H1 (cell line): Measurements from ENCODE around the gene MTTP. TPM values are rescaled to one million over a fixed set of nuclear protein-coding genes. Genes with fewer than 3 reads are reported as not detected.

Experiments
- CTCF ChIA-PET: fragments of 300-600 bp; sonication (Branson Sonifier 250); formaldehyde crosslinking; loops from one replicate; lab custom pipeline; 2021; ENCODE audit not compliant: partially characterized antibody; lab: Charles Lee
- POLR2A ChIA-PET: fragments of 300-600 bp; sonication (Branson Sonifier 250); formaldehyde crosslinking; loops from one replicate; lab custom pipeline; 2021; ENCODE audit warnings: inconsistent platforms; ENCODE audit not compliant: partially characterized antibody; lab: Charles Lee
- DNase-seq, 2 experiments: peaks; one replicate each; pipeline versions ENCODE4 v3.0.0 to v3.0.0-alpha.2; 2010 to 2022; ENCODE audit warnings: low spot score in 2 of 2, low read depth in 1 of 2, mixed read lengths in 1 of 2
- FAIRE-seq: peaks from 2 replicates; lab custom pipeline; 2011; peaks lifted over from hg19 to GRCh38; lab: Jason Lieb, UNC
- H2AFZ ChIP-seq: 2 replicates; pipeline ENCODE4 v1.8.1; 2012; ENCODE audit warnings: low read length, inconsistent platforms
- H2AK5ac ChIP-seq: 2 replicates; pipeline ENCODE4 v1.6.1; 2013; ENCODE audit warnings: low read depth, low read length
- H2BK120ac ChIP-seq: replicated peaks from 2 replicates; pipeline ENCODE3; 2013; ENCODE audit warnings: low read depth, low read length, inconsistent platforms
- H2BK12ac ChIP-seq: 2 replicates; pipeline ENCODE4 v1.6.1; 2013; ENCODE audit warnings: low read depth, low read length
- H2BK15ac ChIP-seq: 2 replicates; pipeline ENCODE4 v1.6.1; 2013; ENCODE audit warnings: low read length
- H2BK20ac ChIP-seq: 2 replicates; pipeline ENCODE4 v1.6.1; 2013; ENCODE audit warnings: low read length
- H2BK5ac ChIP-seq: 2 replicates; pipeline ENCODE4 v1.6.1; 2013; ENCODE audit warnings: low read depth, low read length
- H3K14ac ChIP-seq: 2 replicates; pipeline ENCODE4 v1.6.1; 2013; ENCODE audit warnings: inconsistent platforms; ENCODE audit not compliant: insufficient read length
- H3K18ac ChIP-seq: 2 replicates; pipeline ENCODE4 v1.6.1; 2013; ENCODE audit warnings: low read length; ENCODE audit errors: extremely low read depth
- H3K23ac ChIP-seq: 2 replicates; pipeline ENCODE4 v1.6.1; 2013; ENCODE audit warnings: inconsistent platforms; ENCODE audit not compliant: insufficient read length
- H3K23me2 ChIP-seq: 2 replicates; pipeline ENCODE4 v1.6.1; 2013; ENCODE audit warnings: low read depth, low read length
- H3K27ac ChIP-seq: 2 replicates; pipeline ENCODE4 v1.6.1; 2011; ENCODE audit warnings: low read depth, low read length, inconsistent platforms
- H3K27me3 ChIP-seq, 4 experiments: replicated peaks in 1 of 4; 1 replicate in 1 of 4; 2 replicates in 3 of 4; pipeline versions ENCODE4 v1.6.1 to v1.8.1; 2011 to 2013; ENCODE audit warnings: low read length in 3 of 4, mild to moderate bottlenecking in 3 of 4, inconsistent platforms in 2 of 4, mixed read lengths in 2 of 4, moderate library complexity in 1 of 4; ENCODE audit not compliant: control insufficient read depth in 3 of 4, insufficient read depth in 3 of 4; ENCODE audit errors: extremely low read depth in 1 of 4
- H3K36me3 ChIP-seq, 4 experiments: 2 replicates each; pipeline versions ENCODE4 v1.6.1 to v1.8.1; 2011 to 2013; ENCODE audit warnings: mild to moderate bottlenecking in 4 of 4, low read length in 3 of 4, moderate library complexity in 2 of 4, control low read depth in 1 of 4, inconsistent platforms in 1 of 4; ENCODE audit not compliant: insufficient read depth in 4 of 4, control insufficient read depth in 2 of 4
- H3K4ac ChIP-seq: replicated peaks from 2 replicates; pipeline ENCODE3; 2013; ENCODE audit warnings: low read length, low read depth, mixed read lengths, inconsistent platforms; ENCODE audit not compliant: insufficient read length
- H3K4me1 ChIP-seq, 4 experiments: replicated peaks in 1 of 4; 1 replicate in 1 of 4; 2 replicates in 3 of 4; pipeline versions ENCODE4 v1.6.1 to v1.8.1; 2011 to 2013; ENCODE audit warnings: low read length in 3 of 4, inconsistent platforms in 2 of 4, mixed read lengths in 1 of 4; ENCODE audit not compliant: insufficient read depth in 4 of 4, control insufficient read depth in 3 of 4
- H3K4me2 ChIP-seq, 2 experiments: 2 replicates each; pipeline versions ENCODE4 v1.6.1 to v1.8.1; 2011 to 2013; ENCODE audit warnings: low read depth in 2 of 2, low read length in 2 of 2, control low read depth in 1 of 2, inconsistent platforms in 1 of 2, mild to moderate bottlenecking in 1 of 2; ENCODE audit not compliant: insufficient read depth in 1 of 2
- H3K4me3 ChIP-seq, 4 experiments: fragments of 200-600, 300-600 bp in 1 of 4; sonication (generic), shearing (Covaris generic), sonication (Bioruptor Twin) in 1 of 4; 2 replicates each; pipeline versions ENCODE4 v1.5.1 to v1.8.1; 2011 to 2016; ENCODE audit warnings: low read length in 4 of 4, low read depth in 3 of 4, control low read depth in 2 of 4, inconsistent platforms in 2 of 4, mild to moderate bottlenecking in 2 of 4, mixed read lengths in 1 of 4, moderate library complexity in 1 of 4; ENCODE audit not compliant: insufficient read depth in 2 of 4; ENCODE audit errors: extremely low read depth in 1 of 4
- H3K56ac ChIP-seq: replicated peaks from 2 replicates; pipeline ENCODE3; 2013; ENCODE audit warnings: low read depth, mild to moderate bottlenecking, mixed read lengths, low read length, inconsistent platforms; ENCODE audit not compliant: insufficient read length
- H3K79me1 ChIP-seq: 2 replicates; pipeline ENCODE4 v1.6.1; 2013; ENCODE audit warnings: low read depth, low read length, control low read depth
- H3K79me2 ChIP-seq, 2 experiments: 2 replicates each; pipeline versions ENCODE4 v1.6.1 to v1.8.1; 2012 to 2013; ENCODE audit warnings: low read length in 2 of 2, mild to moderate bottlenecking in 2 of 2, inconsistent platforms in 1 of 2; ENCODE audit not compliant: insufficient read depth in 2 of 2, control insufficient read depth in 1 of 2
- H3K9ac ChIP-seq, 4 experiments: replicated peaks in 1 of 4; 1 replicate in 1 of 4; 2 replicates in 3 of 4; pipeline versions ENCODE4 v1.6.1 to v1.8.1; 2011 to 2013; ENCODE audit warnings: low read depth in 3 of 4, low read length in 3 of 4, control low read depth in 2 of 4, mild to moderate bottlenecking in 2 of 4, moderate library complexity in 2 of 4, inconsistent platforms in 1 of 4; ENCODE audit errors: extremely low read depth in 1 of 4
- H3K9me3 ChIP-seq, 2 experiments: 2 replicates each; pipeline versions ENCODE4 v1.6.1 to v1.8.1; 2012 to 2013; ENCODE audit warnings: mild to moderate bottlenecking in 2 of 2, moderate library complexity in 2 of 2, control low read depth in 1 of 2, inconsistent platforms in 1 of 2, low read depth in 1 of 2, low read length in 1 of 2, mixed read lengths in 1 of 2; ENCODE audit not compliant: insufficient read depth in 2 of 2
- H4K20me1 ChIP-seq, 2 experiments: replicated peaks in 1 of 2; 2 replicates each; pipeline versions ENCODE3 to v1.8.1; 2011 to 2013; ENCODE audit warnings: inconsistent platforms in 2 of 2, low read length in 2 of 2, mild to moderate bottlenecking in 1 of 2; ENCODE audit not compliant: insufficient read depth in 2 of 2, control insufficient read depth in 1 of 2
- H4K5ac ChIP-seq: 2 replicates; pipeline ENCODE4 v1.6.1; 2013; ENCODE audit warnings: low read length, low read depth, mixed read lengths, inconsistent platforms; ENCODE audit not compliant: insufficient read length
- H4K8ac ChIP-seq: 2 replicates; pipeline ENCODE4 v1.8.0; 2013; ENCODE audit warnings: mild to moderate bottlenecking, moderate library complexity, low read length, inconsistent platforms; ENCODE audit not compliant: insufficient read depth; ENCODE audit errors: extremely low read depth
- H4K91ac ChIP-seq: replicated peaks from 2 replicates; pipeline ENCODE3; 2013; ENCODE audit warnings: low read length, mixed read lengths, inconsistent platforms; ENCODE audit not compliant: insufficient read length
- CEBPB ChIP-seq: IDR thresholded peaks from 2 replicates; pipeline ENCODE4 v1.6.1; 2012; ENCODE audit warnings: low read depth, low read length
- SIX5 ChIP-seq: IDR thresholded peaks from 2 replicates; pipeline ENCODE4 v1.6.1; 2011; ENCODE audit warnings: mild to moderate bottlenecking, low read depth, low read length
- WGBS, 2 experiments: shearing (Covaris generic) in 1 of 2; methylation state at CpG; one replicate each; pipeline versions ENCODE4 v1.1.6 to v1.1.7; 2013 to 2015; ENCODE audit warnings: low lambda C conversion rate in 2 of 2, mixed read lengths in 2 of 2, inconsistent platforms in 1 of 2, low coverage in 1 of 2, missing lambda C conversion rate in 1 of 2; ENCODE audit not compliant: insufficient replicate concordance in 2 of 2, insufficient coverage in 1 of 2, insufficient read length in 1 of 2; ENCODE audit errors: extremely low coverage in 1 of 2, missing lambda C conversion rate in 1 of 2; 5-methylcytosine and 5-hydroxymethylcytosine counted together
- polyA plus RNA-seq, 7 experiments: library from polyadenylated mRNA; depleted of rRNA in 3 of 7; stranded (reverse) in 5 of 7; unstranded in 2 of 7; fragments of >200 nt in 5 of 7; fragments of 200-250 nt in 2 of 7; gene quantifications; 1 replicate in 5 of 7; 2 replicates in 1 of 7; 4 replicates in 1 of 7; pipeline versions ENCODE4 v1.2.1 to v1.2.3, GENCODE V29; 2011 to 2013; ENCODE audit warnings: missing spikeins in 2 of 7, mixed read lengths in 2 of 7
- total RNA-seq: library from RNA; stranded (reverse); fragmentation: NEBNext Ultra II Directional; extraction: Animal tissue kit (Norgen Biotek cat#: 25700); gene quantifications from 2 replicates; pipeline ENCODE4 v1.2.1, GENCODE V29; 2021
- TF ChIP-seq, protein P1 (sequence below): IDR thresholded peaks from 2 replicates; pipeline ENCODE4 v1.6.1; 2012; ENCODE audit warnings: inconsistent platforms

Gene MTTP
- total and polyA plus RNA-seq, 2 of the 8 experiments (the other 6 are each of a cell fraction or from before 2014, with no cell fraction given) = 0.12 to 0.26 TPM

DNA sequence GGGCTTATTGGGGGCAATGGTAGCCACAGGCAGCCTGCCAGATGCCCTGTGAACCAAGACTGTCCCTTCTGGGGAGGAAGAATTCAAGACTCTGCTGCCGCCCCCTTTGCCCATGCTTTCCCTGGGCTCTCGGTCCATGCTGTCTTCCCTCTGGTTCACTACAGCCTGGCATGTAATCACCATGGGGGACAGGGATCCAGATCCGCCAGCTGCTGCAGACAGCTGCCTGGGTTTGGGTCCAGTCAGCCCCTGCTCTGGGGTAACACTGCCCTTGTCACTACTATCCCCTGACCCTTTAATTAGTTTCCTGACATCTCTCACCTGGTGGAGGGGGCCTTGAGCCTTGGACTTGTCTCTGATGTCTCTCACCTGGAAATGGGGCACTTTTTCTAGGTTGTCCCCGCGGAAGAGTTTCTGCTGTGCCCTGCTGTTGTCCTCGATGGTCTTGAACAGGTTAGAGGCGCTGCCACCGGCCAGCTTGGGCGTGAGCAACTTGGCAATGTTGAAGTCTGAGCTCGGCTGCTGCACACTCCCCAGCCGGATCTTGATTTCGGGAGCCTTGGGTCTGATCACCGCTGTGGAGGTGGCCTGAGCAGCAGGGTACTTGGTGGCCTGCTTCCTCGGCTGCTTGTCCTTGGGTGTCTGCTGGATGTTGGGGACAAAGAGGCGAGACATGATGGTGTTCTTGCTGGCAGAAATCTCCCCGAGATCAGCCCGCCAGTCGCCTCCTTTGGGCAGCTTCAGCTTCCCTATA, 76.6 kb downstream of the MTTP start:
- H3K4me2 ChIP-seq = no peak overlapping the region
- FAIRE-seq (no peak), DNase-seq (no peak)
- no peak overlapping the region for H3K18ac ChIP-seq
- H3K9ac ChIP-seq = no peak overlapping the region
- peaks cover 0 to 2% (median 2%) of the 10 kb centered on the region in 4 experiments; a peak in 3 of 7 replicates for H3K4me1 ChIP-seq
- no peak overlapping the region for H2BK5ac ChIP-seq
- H3K79me2 ChIP-seq = no peaks in the 10 kb centered on the region
- H2BK120ac ChIP-seq = no peak overlapping the region
- CTCF ChIA-PET = interaction anchor here (0.9 kb wide), 1 partner anchor 91 kb away, joined by 3 read pairs; no protein-coding TSS in a partner anchor
- H3K23me2 ChIP-seq = no peaks in the 10 kb centered on the region
- no peak overlapping the region for H3K23ac ChIP-seq
- H4K20me1 ChIP-seq = no peaks in the 10 kb centered on the region
- H3K9me3 ChIP-seq = no peaks in the 10 kb centered on the region
- 95% methylated on average over 18 of the region's 18 CpGs; no CpG with 5 or more reads in 1 of the 2 experiments for WGBS, 2 experiments
- no peaks in the 10 kb centered on the region for H3K36me3 ChIP-seq
- no peak overlapping the region for H2AFZ ChIP-seq
- H3K4me3 ChIP-seq = no peak overlapping the region
- no peaks in the 10 kb centered on the region for H3K79me1 ChIP-seq
- H3K14ac ChIP-seq = no peak overlapping the region
- H2AK5ac ChIP-seq = no peak overlapping the region; the same call in 1 of the 2 replicates
- H3K4ac ChIP-seq = no peak overlapping the region
- H3K27ac ChIP-seq = no peak overlapping the region
- H2BK12ac ChIP-seq = no peak overlapping the region
- H2BK20ac ChIP-seq = no peak overlapping the region
- no peak overlapping the region for H4K8ac ChIP-seq
- no peak overlapping the region for H2BK15ac ChIP-seq
- TF ChIP-seq, protein P1, sequence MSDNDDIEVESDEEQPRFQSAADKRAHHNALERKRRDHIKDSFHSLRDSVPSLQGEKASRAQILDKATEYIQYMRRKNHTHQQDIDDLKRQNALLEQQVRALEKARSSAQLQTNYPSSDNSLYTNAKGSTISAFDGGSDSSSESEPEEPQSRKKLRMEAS = no peak
- TF ChIP-seq SIX5 (no peak), CEBPB (no peak)
- TF ChIP-seq, all 59 proteins: peak for 0
- H4K91ac ChIP-seq = peak overlapping the region; percentile 21
- no peak overlapping the region for H4K5ac ChIP-seq
- peaks cover 3 to 7% (median 4%) of the 10 kb centered on the region in 4 experiments; a peak in 5 of 7 replicates for H3K27me3 ChIP-seq
- no peak overlapping the region for H3K56ac ChIP-seq
- POLR2A ChIA-PET = interaction anchor here (1.4 kb wide), 1 partner anchor 563 kb away, joined by 4 read pairs; the partner anchor contains the start of gene ADH5
